ENCODE measurements around the gene RGSL1.

DNA sequence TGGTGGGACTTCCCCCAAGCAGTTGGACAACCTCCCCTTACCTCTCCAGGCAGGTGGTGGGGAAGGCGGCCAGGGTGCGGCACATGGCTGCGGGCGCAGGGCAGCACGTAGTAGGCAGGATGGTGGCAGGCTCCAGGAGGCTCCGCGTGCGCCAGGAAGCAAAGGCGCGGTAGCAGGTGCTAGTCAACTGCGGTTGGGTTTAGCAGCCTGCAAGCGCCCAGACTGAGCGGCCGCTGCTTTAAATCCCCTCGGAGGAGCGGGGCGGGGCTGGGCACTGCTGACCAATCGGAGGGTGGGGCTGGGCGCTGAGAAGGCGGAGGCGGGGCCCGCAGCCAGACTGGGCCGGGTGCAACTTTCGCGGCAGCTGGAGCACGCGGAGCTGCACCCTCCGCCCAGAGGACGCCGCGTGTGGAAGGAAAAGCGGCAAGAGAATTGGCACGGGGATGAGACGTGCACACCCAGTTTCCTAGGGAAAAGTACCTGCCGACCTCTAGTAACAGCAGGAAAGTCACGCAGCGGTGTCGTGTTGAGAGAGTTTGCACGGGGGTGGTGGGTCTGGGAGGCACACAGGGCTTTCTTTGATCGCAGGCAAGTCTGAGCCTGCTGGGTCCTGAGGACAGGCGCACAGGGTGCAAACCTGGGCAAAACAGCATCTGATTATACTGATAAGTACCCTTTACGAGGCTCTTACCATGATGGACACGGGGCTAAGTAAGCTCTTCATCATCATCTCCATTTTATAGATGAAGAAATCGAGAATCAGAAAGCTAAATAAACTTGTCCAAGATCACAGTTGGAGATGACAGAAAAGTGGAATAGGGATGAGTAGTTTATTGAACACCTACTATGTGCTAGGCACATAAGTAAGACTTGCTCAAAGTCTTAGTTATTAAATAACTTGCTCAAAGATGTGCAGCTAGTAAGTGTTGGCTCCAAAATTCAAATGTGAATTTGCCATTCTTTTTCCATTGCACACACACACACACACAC, 154.5 kb downstream of the RGSL1 start, which contains the start of gene RGS16:
- TF ChIP-seq CTCF (conservative IDR thresholded peaks at IDR 0.05; ENCODE audit: low read length) (no peak), EZH2phosphoT487 (IDR thresholded peaks at IDR 0.05; ENCODE audit: borderline replicate concordance, low read depth, low read length) (no peak)

Data from OCI-LY7 (cell line).